Gastrocnemius medialis (tissue), 4 donors: ENCODE data around the gene KIF13A. TPM values are rescaled to one million over a fixed set of nuclear protein-coding genes. Genes with fewer than 3 reads are reported as not detected.
"Not testable (repeated sequence)": the region's sequence is repeated elsewhere in the genome, so short reads cannot be mapped to it uniquely, and the experiment has no call there.

Experiments used
- ATAC-seq, 2 donors: fragments of 150-250 bp; one replicate each; pipeline ENCODE4 v1.9.1; 2016
- DNase-seq, 2 donors: peaks; one replicate each; pipeline ENCODE4 v3.0.0-alpha.2; 2019
- H3K27ac ChIP-seq, 4 donors: fragments of 200-600 bp; sonication (generic); 1 replicate in 1 of 4; 2 replicates in 3 of 4; pipeline ENCODE4 v1.5.1; 2016 to 2018; ENCODE audit warnings: mild to moderate bottlenecking in 2 of 4, moderate library complexity in 1 of 4
- H3K27me3 ChIP-seq, 3 donors: fragments of 200-600 bp; sonication (generic) in 2 of 3; 1 replicate in 1 of 3; 2 replicates in 2 of 3; pipeline versions ENCODE4 v1.5.1 to v1.6.0; 2016 to 2019; ENCODE audit warnings: mild to moderate bottlenecking in 1 of 3, moderate library complexity in 1 of 3
- H3K36me3 ChIP-seq, 2 donors: fragments of 200-600 bp; sonication (generic) in 1 of 2; one replicate each; pipeline ENCODE4 v1.5.1; 2017 to 2018
- H3K4me1 ChIP-seq, 2 donors: fragments of 200-600 bp; sonication (generic) in 1 of 2; one replicate each; pipeline ENCODE4 v1.5.1; 2016 to 2017; ENCODE audit warnings: mild to moderate bottlenecking in 2 of 2
- H3K4me3 ChIP-seq, 4 donors: fragments of 200-600 bp; sonication (generic) in 3 of 4; 1 replicate in 1 of 4; 2 replicates in 3 of 4; pipeline ENCODE4 v1.5.1; 2016 to 2019; ENCODE audit warnings: mild to moderate bottlenecking in 2 of 4
- H3K9me3 ChIP-seq, 3 donors: fragments of 200-600 bp; sonication (generic) in 2 of 3; 1 replicate in 1 of 3; 2 replicates in 2 of 3; pipeline ENCODE4 v1.5.1; 2016 to 2019
- CTCF ChIP-seq, 5 experiments: fragments of 450-650 bp in 3 of 5; fragments of 200-600 bp in 2 of 5; sonication (generic) in 2 of 5; IDR thresholded peaks in 4 of 5; conservative IDR thresholded peaks in 1 of 5; 1 replicate in 4 of 5; 2 replicates in 1 of 5; pipeline ENCODE4 v1.5.1; 2016 to 2019; ENCODE audit warnings: antibody characterized with exemption in 5 of 5, mild to moderate bottlenecking in 3 of 5, moderate library complexity in 3 of 5
- POLR2A ChIP-seq, 2 donors: fragments of 450-650 bp; IDR thresholded peaks; one replicate each; pipeline ENCODE4 v1.6.1; 2017; ENCODE audit warnings: antibody characterized with exemption in 2 of 2, mild to moderate bottlenecking in 2 of 2, moderate library complexity in 2 of 2
- in situ Hi-C, 4 donors: fragments of 200-750 bp; cut with MboI; loops; one replicate each; pipeline versions ENCODE4 v1.15.0 to v1.8.0; 2017; ENCODE audit warnings: low sequenced_read_pairs in 4 of 4
- intact Hi-C: fragments of 100-400 bp; cut with DNase I; formaldehyde crosslinking; loops from one replicate; pipeline ENCODE4 v1.15.1; 2023; ENCODE audit warnings: low total_unique reads
- total RNA-seq, 4 donors: library from RNA; depleted of rRNA; stranded (reverse); fragments of >200 nt; gene quantifications; one replicate each; pipeline versions ENCODE4 v1.1.0 to v1.2.3, GENCODE V29; 2016

The KIF13A gene
- total RNA-seq, 4 donors from 2014 or later = 47.4 to 72.9 (median 63.8) TPM

GRCh38 chr6:17983730-17984129, 3.7 kb downstream of the KIF13A start:
- DNase-seq (no peak), ATAC-seq (no peak)
- intact Hi-C loops = loop anchor here (10.0 kb wide), 1 partner anchor 171 kb away; the partner anchor contains the start of genes KDM1B and TPMT
- in situ Hi-C loops = loop anchor here in 3 of 4 donors (10.0 to 25.0 kb wide), 2 partner anchors 119 to 121 kb away; no protein-coding TSS in a partner anchor
- Histone ChIP-seq H3K27ac (peak overlapping the region in 3 of 4 donors; percentile 83 to 97 (median 91)), H3K4me3 (no peak overlapping the region), H3K27me3 (no peaks in the 10 kb centered on the region), H3K36me3 (no peaks in the 10 kb centered on the region), H3K4me1 (peaks cover 50 to 55% of the 10 kb centered on the region in 2 donors), H3K9me3 (no peaks in the 10 kb centered on the region)
- TF ChIP-seq CTCF (IDR thresholded peaks at IDR 0.05 in 4 of 5, conservative IDR thresholded peaks at IDR 0.05 in 1 of 5) (no peak), POLR2A (IDR thresholded peaks at IDR 0.05) (no peak)

GRCh38 chr6:17980329-17980728, 7.1 kb downstream of the KIF13A start:
- peak overlapping the region; percentile 54 to 73 (median 64) for H3K27ac ChIP-seq
- intact Hi-C loops = loop anchor here (10.0 kb wide), 1 partner anchor 174 kb away; the partner anchor contains the start of genes KDM1B and TPMT
- ATAC-seq (no peak), DNase-seq (no peak)
- in situ Hi-C loops = loop anchor here in 3 of 4 donors (10.0 to 25.0 kb wide), 2 partner anchors 116 to 118 kb away; no protein-coding TSS in a partner anchor
- TF ChIP-seq CTCF (IDR thresholded peaks at IDR 0.05 in 4 of 5, conservative IDR thresholded peaks at IDR 0.05 in 1 of 5) = no peak
- TF ChIP-seq POLR2A (IDR thresholded peaks at IDR 0.05) = no peak
- H3K4me1 ChIP-seq = peaks cover 45 to 58% of the 10 kb centered on the region in 2 donors
- no peaks in the 10 kb centered on the region for H3K9me3 ChIP-seq
- H3K27me3 ChIP-seq = no peaks in the 10 kb centered on the region
- no peak overlapping the region for H3K4me3 ChIP-seq
- no peaks in the 10 kb centered on the region for H3K36me3 ChIP-seq

GRCh38 chr6:17979479-17979878, 8.0 kb downstream of the KIF13A start:
- peak overlapping the region in 3 of 4 donors; percentile 59 to 73 (median 70) for H3K27ac ChIP-seq
- H3K9me3 ChIP-seq = no peaks in the 10 kb centered on the region
- no peak for ATAC-seq
- TF ChIP-seq POLR2A (IDR thresholded peaks at IDR 0.05) = no peak
- TF ChIP-seq CTCF (IDR thresholded peaks at IDR 0.05 in 4 of 5, conservative IDR thresholded peaks at IDR 0.05 in 1 of 5) = no peak
- H3K27me3 ChIP-seq = no peaks in the 10 kb centered on the region
- DNase-seq = no peak
- intact Hi-C loops (no loop called here), in situ Hi-C loops (loop anchor here in 2 of 4 donors (10.0 to 25.0 kb wide), 2 partner anchors 117 to 125 kb away; no protein-coding TSS in a partner anchor)
- peaks cover 45 to 63% of the 10 kb centered on the region in 2 donors for H3K4me1 ChIP-seq
- H3K36me3 ChIP-seq = no peaks in the 10 kb centered on the region
- no peak overlapping the region for H3K4me3 ChIP-seq

GRCh38 chr6:17976258-17976657, 11.2 kb downstream of the KIF13A start:
- DNase-seq, intact Hi-C loops, H3K36me3 ChIP-seq, H3K27me3 ChIP-seq, H3K4me3 ChIP-seq, ATAC-seq, H3K9me3 ChIP-seq: not testable (repeated sequence)
- Histone ChIP-seq H3K27ac (peak overlapping the region in 1 of 4 donors; percentile 64), H3K4me1 (peaks cover 60 to 76% of the 10 kb centered on the region in 2 donors)
- in situ Hi-C loops = loop anchor here in 2 of 4 donors (10.0 to 25.0 kb wide), 2 partner anchors 114 to 121 kb away; no protein-coding TSS in a partner anchor

- H3K9me3 ChIP-seq = no peaks in the 10 kb centered on the region
- H3K4me3 ChIP-seq = no peak overlapping the region
- in situ Hi-C loops = loop anchor here in 2 of 4 donors (10.0 to 25.0 kb wide), 2 partner anchors 112 to 120 kb away; no protein-coding TSS in a partner anchor
- peak overlapping the region; percentile 31 to 64 (median 41) for H3K27ac ChIP-seq
- no peaks in the 10 kb centered on the region for H3K27me3 ChIP-seq
- peak in 1 of 2 donors; percentile 40 for DNase-seq
- ATAC-seq = peak; percentile 72 to 88
- intact Hi-C loops = loop anchor here (5.0 kb wide), 1 partner anchor 42 kb away; no protein-coding TSS in a partner anchor
- peaks cover 57 to 68% of the 10 kb centered on the region in 2 donors for H3K4me1 ChIP-seq
- TF ChIP-seq POLR2A (IDR thresholded peaks at IDR 0.05) (no peak), CTCF (IDR thresholded peaks at IDR 0.05 in 4 of 5, conservative IDR thresholded peaks at IDR 0.05 in 1 of 5) (no peak)
- H3K36me3 ChIP-seq = no peaks in the 10 kb centered on the region
Observed at GRCh38 chr6:17974570-17975368, 12.7 kb downstream of the KIF13A start.
